ENCODE measurements around the gene JAM3. TPM values are rescaled to one million over a fixed set of nuclear protein-coding genes. Genes with fewer than 3 reads are reported as not detected.

The JAM3 gene
- total and polyA plus RNA-seq, 2 of the 8 experiments (the other 6 are each of a cell fraction or from before 2014, with no cell fraction given) = 19.6 to 42.8 TPM

DNA sequence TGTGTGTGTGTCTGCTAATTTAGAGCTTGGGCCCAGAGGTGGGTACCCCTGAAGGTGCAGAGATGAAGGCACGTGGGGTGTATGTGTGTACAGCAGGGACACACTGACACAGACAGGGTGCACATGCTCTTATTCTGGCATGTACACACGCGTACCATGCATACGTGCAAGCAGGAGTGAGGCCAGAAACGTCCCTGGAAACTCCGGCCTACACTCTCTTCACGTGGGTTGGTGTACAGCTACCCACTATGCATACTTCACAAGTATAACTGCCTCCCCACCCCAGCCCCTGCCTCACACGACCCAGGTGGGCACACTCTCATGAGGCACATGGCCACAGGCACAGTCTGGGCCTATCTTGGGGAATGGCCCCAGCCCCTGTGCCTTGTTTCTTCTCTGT, 27.5 kb upstream of the JAM3 start (continued):
- TF ChIP-seq, protein P1, sequence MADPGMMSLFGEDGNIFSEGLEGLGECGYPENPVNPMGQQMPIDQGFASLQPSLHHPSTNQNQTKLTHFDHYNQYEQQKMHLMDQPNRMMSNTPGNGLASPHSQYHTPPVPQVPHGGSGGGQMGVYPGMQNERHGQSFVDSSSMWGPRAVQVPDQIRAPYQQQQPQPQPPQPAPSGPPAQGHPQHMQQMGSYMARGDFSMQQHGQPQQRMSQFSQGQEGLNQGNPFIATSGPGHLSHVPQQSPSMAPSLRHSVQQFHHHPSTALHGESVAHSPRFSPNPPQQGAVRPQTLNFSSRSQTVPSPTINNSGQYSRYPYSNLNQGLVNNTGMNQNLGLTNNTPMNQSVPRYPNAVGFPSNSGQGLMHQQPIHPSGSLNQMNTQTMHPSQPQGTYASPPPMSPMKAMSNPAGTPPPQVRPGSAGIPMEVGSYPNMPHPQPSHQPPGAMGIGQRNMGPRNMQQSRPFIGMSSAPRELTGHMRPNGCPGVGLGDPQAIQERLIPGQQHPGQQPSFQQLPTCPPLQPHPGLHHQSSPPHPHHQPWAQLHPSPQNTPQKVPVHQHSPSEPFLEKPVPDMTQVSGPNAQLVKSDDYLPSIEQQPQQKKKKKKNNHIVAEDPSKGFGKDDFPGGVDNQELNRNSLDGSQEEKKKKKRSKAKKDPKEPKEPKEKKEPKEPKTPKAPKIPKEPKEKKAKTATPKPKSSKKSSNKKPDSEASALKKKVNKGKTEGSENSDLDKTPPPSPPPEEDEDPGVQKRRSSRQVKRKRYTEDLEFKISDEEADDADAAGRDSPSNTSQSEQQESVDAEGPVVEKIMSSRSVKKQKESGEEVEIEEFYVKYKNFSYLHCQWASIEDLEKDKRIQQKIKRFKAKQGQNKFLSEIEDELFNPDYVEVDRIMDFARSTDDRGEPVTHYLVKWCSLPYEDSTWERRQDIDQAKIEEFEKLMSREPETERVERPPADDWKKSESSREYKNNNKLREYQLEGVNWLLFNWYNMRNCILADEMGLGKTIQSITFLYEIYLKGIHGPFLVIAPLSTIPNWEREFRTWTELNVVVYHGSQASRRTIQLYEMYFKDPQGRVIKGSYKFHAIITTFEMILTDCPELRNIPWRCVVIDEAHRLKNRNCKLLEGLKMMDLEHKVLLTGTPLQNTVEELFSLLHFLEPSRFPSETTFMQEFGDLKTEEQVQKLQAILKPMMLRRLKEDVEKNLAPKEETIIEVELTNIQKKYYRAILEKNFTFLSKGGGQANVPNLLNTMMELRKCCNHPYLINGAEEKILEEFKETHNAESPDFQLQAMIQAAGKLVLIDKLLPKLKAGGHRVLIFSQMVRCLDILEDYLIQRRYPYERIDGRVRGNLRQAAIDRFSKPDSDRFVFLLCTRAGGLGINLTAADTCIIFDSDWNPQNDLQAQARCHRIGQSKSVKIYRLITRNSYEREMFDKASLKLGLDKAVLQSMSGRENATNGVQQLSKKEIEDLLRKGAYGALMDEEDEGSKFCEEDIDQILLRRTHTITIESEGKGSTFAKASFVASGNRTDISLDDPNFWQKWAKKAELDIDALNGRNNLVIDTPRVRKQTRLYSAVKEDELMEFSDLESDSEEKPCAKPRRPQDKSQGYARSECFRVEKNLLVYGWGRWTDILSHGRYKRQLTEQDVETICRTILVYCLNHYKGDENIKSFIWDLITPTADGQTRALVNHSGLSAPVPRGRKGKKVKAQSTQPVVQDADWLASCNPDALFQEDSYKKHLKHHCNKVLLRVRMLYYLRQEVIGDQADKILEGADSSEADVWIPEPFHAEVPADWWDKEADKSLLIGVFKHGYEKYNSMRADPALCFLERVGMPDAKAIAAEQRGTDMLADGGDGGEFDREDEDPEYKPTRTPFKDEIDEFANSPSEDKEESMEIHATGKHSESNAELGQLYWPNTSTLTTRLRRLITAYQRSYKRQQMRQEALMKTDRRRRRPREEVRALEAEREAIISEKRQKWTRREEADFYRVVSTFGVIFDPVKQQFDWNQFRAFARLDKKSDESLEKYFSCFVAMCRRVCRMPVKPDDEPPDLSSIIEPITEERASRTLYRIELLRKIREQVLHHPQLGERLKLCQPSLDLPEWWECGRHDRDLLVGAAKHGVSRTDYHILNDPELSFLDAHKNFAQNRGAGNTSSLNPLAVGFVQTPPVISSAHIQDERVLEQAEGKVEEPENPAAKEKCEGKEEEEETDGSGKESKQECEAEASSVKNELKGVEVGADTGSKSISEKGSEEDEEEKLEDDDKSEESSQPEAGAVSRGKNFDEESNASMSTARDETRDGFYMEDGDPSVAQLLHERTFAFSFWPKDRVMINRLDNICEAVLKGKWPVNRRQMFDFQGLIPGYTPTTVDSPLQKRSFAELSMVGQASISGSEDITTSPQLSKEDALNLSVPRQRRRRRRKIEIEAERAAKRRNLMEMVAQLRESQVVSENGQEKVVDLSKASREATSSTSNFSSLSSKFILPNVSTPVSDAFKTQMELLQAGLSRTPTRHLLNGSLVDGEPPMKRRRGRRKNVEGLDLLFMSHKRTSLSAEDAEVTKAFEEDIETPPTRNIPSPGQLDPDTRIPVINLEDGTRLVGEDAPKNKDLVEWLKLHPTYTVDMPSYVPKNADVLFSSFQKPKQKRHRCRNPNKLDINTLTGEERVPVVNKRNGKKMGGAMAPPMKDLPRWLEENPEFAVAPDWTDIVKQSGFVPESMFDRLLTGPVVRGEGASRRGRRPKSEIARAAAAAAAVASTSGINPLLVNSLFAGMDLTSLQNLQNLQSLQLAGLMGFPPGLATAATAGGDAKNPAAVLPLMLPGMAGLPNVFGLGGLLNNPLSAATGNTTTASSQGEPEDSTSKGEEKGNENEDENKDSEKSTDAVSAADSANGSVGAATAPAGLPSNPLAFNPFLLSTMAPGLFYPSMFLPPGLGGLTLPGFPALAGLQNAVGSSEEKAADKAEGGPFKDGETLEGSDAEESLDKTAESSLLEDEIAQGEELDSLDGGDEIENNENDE (IDR thresholded peaks at IDR 0.05; ENCODE audit: insufficient replicate concordance, low read length) = no peak
- TF ChIP-seq CBX5 (IDR thresholded peaks at IDR 0.05; ENCODE audit: low read depth, low read length) = no peak
- TF ChIP-seq RAD21 (IDR thresholded peaks at IDR 0.05 in 1 of 2, conservative IDR thresholded peaks at IDR 0.05 in 1 of 2; ENCODE audit: low read depth in 2 of 2, low read length in 2 of 2) = no peak
- TF ChIP-seq SP2 (IDR thresholded peaks at IDR 0.05; ENCODE audit: low read length) = no peak
- TF ChIP-seq MAFK (IDR thresholded peaks at IDR 0.05; ENCODE audit: low read depth, low read length) = no peak
- TF ChIP-seq RNF2 (IDR thresholded peaks at IDR 0.05; ENCODE audit: borderline replicate concordance, low read depth, low read length, missing control alignments, poor library complexity, severe bottlenecking) = no peak
- TF ChIP-seq RXRA (IDR thresholded peaks at IDR 0.05; ENCODE audit: insufficient read depth, low read depth, low read length) = no peak

Measured in H1 (cell line).